ENCODE results near the gene PLEK. TPM values are rescaled to one million over a fixed set of nuclear protein-coding genes. Genes with fewer than 3 reads are reported as not detected.

PLEK gene
- total and polyA plus RNA-seq, 2 donors (not counting 3 experiments of a cell fraction or from before 2014, with no cell fraction given), result 0.03 to 0.11 TPM

DNA sequence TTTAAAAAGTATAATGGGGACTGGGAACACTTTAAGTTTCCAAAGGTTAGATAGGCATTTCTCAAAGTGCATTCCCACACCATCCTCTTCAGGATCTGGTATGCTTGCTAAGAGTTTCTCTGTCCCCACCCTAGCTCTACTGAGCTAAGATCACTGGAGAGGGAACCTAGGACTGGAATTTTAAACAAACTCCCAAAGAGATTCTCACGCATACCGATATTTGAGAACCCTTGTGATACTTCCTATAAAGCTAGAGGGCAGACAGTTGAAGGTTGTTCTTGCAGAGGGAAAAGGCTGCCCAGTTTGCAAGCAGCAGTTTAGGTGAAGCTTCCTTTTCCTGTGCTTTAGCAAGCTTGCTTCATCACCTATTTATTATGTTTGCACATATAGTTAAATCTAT, 49.0 kb upstream of the PLEK start:
- BruUV-seq (replicated peaks), result no TSS peak
- Histone ChIP-seq H3K27ac (ENCODE audit: insufficient read depth, low read depth, low read length) (no peak overlapping the region), H3K4me3 (replicated peaks in 1 of 3; ENCODE audit: insufficient read depth in 1 of 3, low read depth in 1 of 3, low read length in 3 of 3) (no peak overlapping the region), H3K27me3 (ENCODE audit: control insufficient read depth in 2 of 2, insufficient read depth in 2 of 2, low read length in 2 of 2) (no peaks in the 10 kb centered on the region), H3K4me1 (ENCODE audit: control insufficient read depth, extremely low read depth, insufficient read depth, low read length) (peaks cover 22% of the 10 kb centered on the region), H3K36me3 (ENCODE audit: control insufficient read depth in 2 of 2, extremely low read depth in 1 of 2, insufficient read depth in 2 of 2, low read length in 2 of 2) (peaks cover 7 to 19% of the 10 kb centered on the region in 2 experiments), H3K79me2 (ENCODE audit: control insufficient read depth, insufficient read depth, low read length) (peaks cover 61% of the 10 kb centered on the region), H3K9ac (replicated peaks; ENCODE audit: extremely low read depth, insufficient read depth, low read length) (no peak overlapping the region), H3K9me1 (replicated peaks; ENCODE audit: control insufficient read depth, extremely low read depth, insufficient read depth, low read length) (no peaks in the 10 kb centered on the region), H3K4me2 (ENCODE audit: insufficient read depth, low read length) (no peak overlapping the region), H4K20me1 (replicated peaks; ENCODE audit: control insufficient read depth, extremely low read depth, insufficient read depth, low read length) (no peaks in the 10 kb centered on the region), H2AFZ (ENCODE audit: low read depth, low read length) (no peak overlapping the region), H3K9me3 (replicated peaks; ENCODE audit: control insufficient read depth, insufficient read depth, low read length) (no peaks in the 10 kb centered on the region)
- TF ChIP-seq GATA2 (IDR thresholded peaks at IDR 0.05; ENCODE audit: insufficient read depth, insufficient read length, low read depth, low read length) (no peak), EZH2 (IDR thresholded peaks at IDR 0.05; ENCODE audit: borderline replicate concordance, low read depth, low read length, severe bottlenecking) (no peak)
- ChIA-PET CTCF (interaction anchor here (0.8 to 1.8 kb wide), 5 partner anchors 9 to 194 kb away, joined by 3 to 6 read pairs (median 3); no protein-coding TSS in a partner anchor), POLR2A (no interaction called here)
- intact Hi-C loops (cut with micrococcal nuclease), result no loop called here
- DNase-seq (ENCODE audit: low read depth, low spot score) (no peak), FAIRE-seq (no peak)
- dilution Hi-C loops (cut with MboI; ENCODE audit: extremely low pct_ligation_motif_present, low sequenced_read_pairs), result no loop called here

DNA sequence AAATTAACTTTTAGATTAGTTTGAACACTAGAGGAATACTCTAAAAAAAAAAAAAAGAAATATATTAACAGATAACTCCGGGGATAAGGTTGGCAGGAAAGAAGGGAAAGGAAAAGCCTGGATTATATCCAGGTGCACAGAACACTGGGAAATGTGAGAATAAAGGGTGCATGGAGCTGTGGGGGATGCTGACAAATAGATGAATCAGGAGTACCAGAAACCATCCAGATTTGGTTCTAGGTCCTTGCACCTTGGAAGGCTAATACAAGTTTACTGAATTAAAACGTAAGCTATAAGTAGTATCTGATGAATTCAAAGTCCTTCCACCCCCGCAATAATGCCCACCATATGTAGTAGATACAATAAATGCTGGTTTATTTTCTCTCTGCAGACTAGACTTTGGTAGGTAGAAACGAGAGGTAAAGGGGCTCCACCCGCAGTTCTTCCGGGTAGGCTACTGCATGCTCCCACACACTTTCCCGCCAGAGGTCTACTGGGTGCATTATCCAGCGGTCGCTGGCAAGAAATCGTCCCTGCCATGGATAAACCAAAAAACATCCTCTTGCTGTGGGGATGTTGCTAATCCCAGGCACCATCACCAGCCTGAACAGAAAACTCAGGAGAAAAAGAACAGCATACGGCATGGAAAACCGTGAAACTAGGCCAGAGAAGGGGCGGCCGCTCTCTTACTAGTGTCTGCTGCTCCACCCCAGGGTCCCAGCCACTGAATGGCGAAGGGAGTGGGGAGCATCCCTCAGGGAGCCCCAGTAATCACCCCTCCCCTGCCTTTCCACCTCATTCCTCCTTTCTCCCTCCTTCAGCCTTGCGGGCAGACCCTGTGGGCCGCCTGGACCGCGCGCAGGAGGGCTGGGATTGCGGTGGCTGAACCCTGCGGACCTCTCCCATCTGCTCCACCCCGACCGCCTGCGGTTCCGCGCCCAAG, 46.8 kb upstream of the PLEK start:
- DNase-seq (ENCODE audit: low read depth, low spot score), result peak; percentile 37
- Histone ChIP-seq H4K20me1 (replicated peaks; ENCODE audit: control insufficient read depth, extremely low read depth, insufficient read depth, low read length) (no peaks in the 10 kb centered on the region), H3K79me2 (ENCODE audit: control insufficient read depth, insufficient read depth, low read length) (peaks cover 57% of the 10 kb centered on the region), H3K4me1 (ENCODE audit: control insufficient read depth, extremely low read depth, insufficient read depth, low read length) (peaks cover 22% of the 10 kb centered on the region), H2AFZ (ENCODE audit: low read depth, low read length) (peak overlapping the region; percentile 86), H3K27me3 (ENCODE audit: control insufficient read depth in 2 of 2, insufficient read depth in 2 of 2, low read length in 2 of 2) (no peaks in the 10 kb centered on the region), H3K9me3 (replicated peaks; ENCODE audit: control insufficient read depth, insufficient read depth, low read length) (no peaks in the 10 kb centered on the region), H3K9ac (replicated peaks; ENCODE audit: extremely low read depth, insufficient read depth, low read length) (peak overlapping the region; percentile 93), H3K27ac (ENCODE audit: insufficient read depth, low read depth, low read length) (peak overlapping the region; percentile 99), H3K4me2 (ENCODE audit: insufficient read depth, low read length) (peak overlapping the region; percentile 68), H3K4me3 (replicated peaks in 1 of 3; ENCODE audit: insufficient read depth in 1 of 3, low read depth in 1 of 3, low read length in 3 of 3) (peak overlapping the region; percentile 60 to 83 (median 79)), H3K9me1 (replicated peaks; ENCODE audit: control insufficient read depth, extremely low read depth, insufficient read depth, low read length) (no peaks in the 10 kb centered on the region), H3K36me3 (ENCODE audit: control insufficient read depth in 2 of 2, extremely low read depth in 1 of 2, insufficient read depth in 2 of 2, low read length in 2 of 2) (peaks cover 7 to 17% of the 10 kb centered on the region in 2 experiments)
- ChIA-PET CTCF (interaction anchor here (0.9 to 1.9 kb wide), 6 partner anchors 14 to 196 kb away, joined by 3 to 11 read pairs (median 4); no protein-coding TSS in a partner anchor), POLR2A (interaction anchor here (1.2 kb wide), 1 partner anchor 31 kb away, joined by 3 read pairs; no protein-coding TSS in a partner anchor)
- peak; percentile 57 for FAIRE-seq
- dilution Hi-C loops (cut with MboI; ENCODE audit: extremely low pct_ligation_motif_present, low sequenced_read_pairs) (no loop called here), intact Hi-C loops (cut with micrococcal nuclease) (loop anchor here (1.0 to 2.0 kb wide), 2 partner anchors 45 to 123 kb away; no protein-coding TSS in a partner anchor)
- TSS peak; percentile 46 for BruUV-seq (replicated peaks)
- TF ChIP-seq POLR2A (IDR thresholded peaks at IDR 0.05; ENCODE audit: low read depth, low read length) (peak; percentile 58), GATA2 (IDR thresholded peaks at IDR 0.05; ENCODE audit: insufficient read depth, insufficient read length, low read depth, low read length) (no peak)
